ENCODE measurements around the gene KIAA1191. TPM values are rescaled to one million over a fixed set of nuclear protein-coding genes. Genes with fewer than 3 reads are reported as not detected.

Gene KIAA1191
- total RNA-seq, 1 experiment from 2014 or later, result 128 TPM

DNA sequence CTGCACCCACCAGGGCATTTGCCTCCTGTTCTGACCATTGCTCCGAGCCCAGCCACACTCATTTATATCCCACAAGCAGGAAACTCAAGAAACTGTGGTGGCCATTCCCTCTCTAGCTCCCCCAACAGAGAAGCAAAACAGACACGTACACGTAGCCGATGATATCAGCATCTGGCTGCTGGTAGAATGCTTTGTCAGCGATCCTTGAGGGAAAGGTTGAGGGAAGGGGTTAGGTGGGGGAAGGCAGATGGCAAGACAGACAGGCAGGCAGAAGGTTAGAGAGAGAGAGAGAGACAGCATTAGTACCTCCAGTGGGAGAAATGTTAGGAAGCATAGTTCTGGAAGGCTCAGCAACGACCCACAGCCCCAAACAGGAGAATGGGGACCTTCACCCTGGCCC lies 34.8 kb upstream of the KIAA1191 start:
- Histone ChIP-seq H3K23ac (ENCODE audit: insufficient read length, low read depth, low read length) (no peak overlapping the region), H3K4me2 (ENCODE audit: insufficient read depth, insufficient read length, low read length) (no peak overlapping the region), H3K9ac (ENCODE audit: extremely low read depth, insufficient read length, low read length) (no peak overlapping the region), H3K4me1 (ENCODE audit: insufficient read depth, low read length) (no peaks in the 10 kb centered on the region), H3K4ac (ENCODE audit: low read depth, low read length) (no peak overlapping the region), H3K18ac (ENCODE audit: insufficient read length, low read depth, low read length) (no peak overlapping the region), H3K9me3 (ENCODE audit: control insufficient read depth, low read depth, low read length) (no peaks in the 10 kb centered on the region), H4K91ac (ENCODE audit: insufficient read length, low read depth, low read length) (no peak overlapping the region), H2BK15ac (ENCODE audit: low read depth, low read length) (no peak overlapping the region), H2BK5ac (ENCODE audit: insufficient read length, low read length) (no peak overlapping the region), H3K79me1 (ENCODE audit: insufficient read depth, low read depth, low read length, poor library complexity, severe bottlenecking) (no peaks in the 10 kb centered on the region), H4K8ac (replicated peaks; ENCODE audit: insufficient read length, low read depth, low read length) (no peak overlapping the region), H3K27ac (ENCODE audit: insufficient read length, low read depth, low read length) (no peak overlapping the region), H4K5ac (ENCODE audit: insufficient read length, low read depth, low read length) (no peak overlapping the region), H2BK12ac (ENCODE audit: insufficient read length, low read depth, low read length) (no peak overlapping the region), H3T11ph (ENCODE audit: low read length) (no peak overlapping the region), H3K27me3 (ENCODE audit: insufficient read depth, low read length) (no peaks in the 10 kb centered on the region), H3K79me2 (ENCODE audit: insufficient read depth, low read length) (no peaks in the 10 kb centered on the region), H3K56ac (ENCODE audit: insufficient read length, low read depth, low read length) (no peak overlapping the region), H2BK20ac (ENCODE audit: low read depth, low read length, poor library complexity, severe bottlenecking) (no peak overlapping the region), H3K23me2 (ENCODE audit: insufficient read length, low read depth, low read length, poor library complexity, severe bottlenecking) (no peaks in the 10 kb centered on the region), H3K14ac (ENCODE audit: insufficient read depth, low read length) (no peak overlapping the region), H2AFZ (ENCODE audit: low read length) (no peak overlapping the region), H2AK5ac (ENCODE audit: insufficient read length, low read length) (no peak overlapping the region), H2BK120ac (ENCODE audit: low read depth, low read length, poor library complexity, severe bottlenecking) (no peak overlapping the region), H4K20me1 (ENCODE audit: control insufficient read depth, insufficient read depth, insufficient read length) (no peaks in the 10 kb centered on the region)
- no peak for DNase-seq
- H3K4me3 Mint-ChIP-seq, result no peak overlapping the region
- H3K36me3 Mint-ChIP-seq (ENCODE audit: insufficient read depth in 1 of 3, low read depth in 3 of 3), result peaks cover 0 to 2% (median 2%) of the 10 kb centered on the region in 3 experiments; a peak in 1 of 7 replicates
- H3K9me3 Mint-ChIP-seq, result no peaks in the 10 kb centered on the region
- no peak overlapping the region for H3K27ac Mint-ChIP-seq
- TF ChIP-seq, protein P1, sequence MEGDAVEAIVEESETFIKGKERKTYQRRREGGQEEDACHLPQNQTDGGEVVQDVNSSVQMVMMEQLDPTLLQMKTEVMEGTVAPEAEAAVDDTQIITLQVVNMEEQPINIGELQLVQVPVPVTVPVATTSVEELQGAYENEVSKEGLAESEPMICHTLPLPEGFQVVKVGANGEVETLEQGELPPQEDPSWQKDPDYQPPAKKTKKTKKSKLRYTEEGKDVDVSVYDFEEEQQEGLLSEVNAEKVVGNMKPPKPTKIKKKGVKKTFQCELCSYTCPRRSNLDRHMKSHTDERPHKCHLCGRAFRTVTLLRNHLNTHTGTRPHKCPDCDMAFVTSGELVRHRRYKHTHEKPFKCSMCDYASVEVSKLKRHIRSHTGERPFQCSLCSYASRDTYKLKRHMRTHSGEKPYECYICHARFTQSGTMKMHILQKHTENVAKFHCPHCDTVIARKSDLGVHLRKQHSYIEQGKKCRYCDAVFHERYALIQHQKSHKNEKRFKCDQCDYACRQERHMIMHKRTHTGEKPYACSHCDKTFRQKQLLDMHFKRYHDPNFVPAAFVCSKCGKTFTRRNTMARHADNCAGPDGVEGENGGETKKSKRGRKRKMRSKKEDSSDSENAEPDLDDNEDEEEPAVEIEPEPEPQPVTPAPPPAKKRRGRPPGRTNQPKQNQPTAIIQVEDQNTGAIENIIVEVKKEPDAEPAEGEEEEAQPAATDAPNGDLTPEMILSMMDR (conservative IDR thresholded peaks at IDR 0.05), result no peak
- WGBS (ENCODE audit: extremely low coverage, insufficient read length, low lambda C conversion rate), result no CpG with 5 or more reads among the region's 6 CpGs
- peaks cover 2% of the 10 kb centered on the region; the same call in 1 of the 2 replicates for H3K27me3 Mint-ChIP-seq (ENCODE audit: low read depth)
- peaks cover 3% of the 10 kb centered on the region in 2 experiments; a peak in 2 of 4 replicates for H3K4me1 Mint-ChIP-seq

Measured in H9 (cell line).